ENCODE results near the gene ITIH2. TPM values are rescaled to one million over a fixed set of nuclear protein-coding genes. Genes with fewer than 3 reads are reported as not detected.
"Not testable (repeated sequence)": the region's sequence is repeated elsewhere in the genome, so short reads cannot be mapped to it uniquely, and the experiment has no call there.

ITIH2 gene
- total RNA-seq, 1 donor, result not detected

DNA sequence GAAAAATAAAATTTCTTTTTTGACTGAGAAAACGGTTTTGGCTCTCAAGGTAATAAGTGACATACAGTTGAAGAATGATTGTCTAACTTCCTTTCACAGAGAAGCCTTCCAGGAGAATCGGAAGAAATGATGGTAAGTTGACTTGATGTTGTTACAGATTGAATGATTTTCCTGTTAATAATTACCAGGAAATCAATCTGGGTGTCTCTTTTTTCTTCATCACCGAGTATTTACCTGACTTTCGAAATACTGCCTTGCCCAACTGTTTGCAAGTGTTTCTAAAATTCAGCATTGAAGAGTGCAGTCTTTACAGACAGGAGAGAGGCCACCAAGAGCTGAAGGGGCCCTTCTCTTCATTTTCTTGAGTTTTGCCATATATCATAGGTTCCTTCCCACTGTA, 4.0 kb downstream of the ITIH2 start:
- TF ChIP-seq, protein P1, sequence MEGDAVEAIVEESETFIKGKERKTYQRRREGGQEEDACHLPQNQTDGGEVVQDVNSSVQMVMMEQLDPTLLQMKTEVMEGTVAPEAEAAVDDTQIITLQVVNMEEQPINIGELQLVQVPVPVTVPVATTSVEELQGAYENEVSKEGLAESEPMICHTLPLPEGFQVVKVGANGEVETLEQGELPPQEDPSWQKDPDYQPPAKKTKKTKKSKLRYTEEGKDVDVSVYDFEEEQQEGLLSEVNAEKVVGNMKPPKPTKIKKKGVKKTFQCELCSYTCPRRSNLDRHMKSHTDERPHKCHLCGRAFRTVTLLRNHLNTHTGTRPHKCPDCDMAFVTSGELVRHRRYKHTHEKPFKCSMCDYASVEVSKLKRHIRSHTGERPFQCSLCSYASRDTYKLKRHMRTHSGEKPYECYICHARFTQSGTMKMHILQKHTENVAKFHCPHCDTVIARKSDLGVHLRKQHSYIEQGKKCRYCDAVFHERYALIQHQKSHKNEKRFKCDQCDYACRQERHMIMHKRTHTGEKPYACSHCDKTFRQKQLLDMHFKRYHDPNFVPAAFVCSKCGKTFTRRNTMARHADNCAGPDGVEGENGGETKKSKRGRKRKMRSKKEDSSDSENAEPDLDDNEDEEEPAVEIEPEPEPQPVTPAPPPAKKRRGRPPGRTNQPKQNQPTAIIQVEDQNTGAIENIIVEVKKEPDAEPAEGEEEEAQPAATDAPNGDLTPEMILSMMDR (IDR thresholded peaks at IDR 0.05; ENCODE audit: extremely low read depth, low read depth, low read length), result no peak

DNA sequence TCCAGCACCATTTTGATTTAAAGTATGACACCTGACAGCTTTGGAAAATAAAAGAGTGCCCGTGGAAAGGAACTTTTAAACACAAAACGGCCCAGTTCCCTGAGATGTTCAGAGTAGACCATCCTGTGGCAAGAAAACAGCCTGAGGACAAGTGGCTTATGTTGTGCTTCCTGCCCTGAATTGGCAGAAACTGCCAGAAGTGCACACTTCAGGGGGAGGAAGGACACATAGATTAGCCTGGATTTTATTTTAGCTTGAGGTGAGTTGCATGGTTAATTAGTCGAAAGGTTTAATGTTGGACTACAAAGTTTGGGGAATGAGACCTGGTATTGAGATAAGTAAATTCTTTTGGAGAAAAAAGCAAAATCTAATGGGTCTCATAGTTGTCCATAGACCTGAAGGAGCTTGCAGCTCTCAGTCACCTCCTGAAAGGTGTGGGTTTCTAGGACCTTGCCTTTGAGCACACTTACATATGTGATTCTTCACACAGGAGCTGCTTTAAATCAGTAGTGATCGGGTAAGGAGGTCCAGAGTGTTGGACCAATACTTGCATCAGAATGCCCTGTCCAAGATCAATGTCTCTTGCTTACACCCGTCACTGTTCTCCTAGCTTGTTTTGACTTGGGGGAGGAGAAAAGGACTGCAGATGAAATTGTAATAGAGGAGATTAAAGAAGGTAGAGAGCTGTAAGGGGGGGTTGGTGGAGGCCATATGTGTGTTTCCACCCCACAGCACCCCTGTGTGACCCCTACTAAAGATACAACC, 4.9 kb downstream of the ITIH2 start:
- H3K4me3 ChIP-seq (ENCODE audit: insufficient read depth, low read length), result no peak overlapping the region
- TF ChIP-seq, protein P1 (IDR thresholded peaks at IDR 0.05; ENCODE audit: extremely low read depth, low read depth, low read length), result no peak

More for the DNA sequence above, 4.0 kb downstream of the ITIH2 start:
- no peaks in the 10 kb centered on the region for H3K9me3 ChIP-seq (ENCODE audit: low read depth, low read length)
- H2AFZ ChIP-seq (ENCODE audit: low read length), result no peak overlapping the region
- no peaks in the 10 kb centered on the region for H3K4me1 ChIP-seq (ENCODE audit: insufficient read depth, low read length)
- no peak overlapping the region for H3K4me3 ChIP-seq (ENCODE audit: insufficient read depth, low read length)
- H3K4me2 ChIP-seq (ENCODE audit: insufficient read depth, low read length), result no peak overlapping the region
- no peaks in the 10 kb centered on the region for H3K79me2 ChIP-seq (ENCODE audit: insufficient read depth, low read length)
- H4K20me1 ChIP-seq (ENCODE audit: insufficient read depth, low read length), result no peaks in the 10 kb centered on the region
- H3K27ac ChIP-seq (ENCODE audit: low read depth, low read length), result no peak overlapping the region
- no peak for DNase-seq (ENCODE audit: insufficient read length, low spot score, missing footprints)
- no peaks in the 10 kb centered on the region for H3K27me3 ChIP-seq (ENCODE audit: insufficient read depth, low read length)
- H3K36me3 ChIP-seq (ENCODE audit: insufficient read depth, low read length), result no peaks in the 10 kb centered on the region

GRCh38 chr10:7708832-7709231, 5.7 kb downstream of the ITIH2 start:
- no peaks in the 10 kb centered on the region for H4K20me1 ChIP-seq (ENCODE audit: insufficient read depth, low read length)
- no peak for DNase-seq (ENCODE audit: insufficient read length, low spot score, missing footprints)

More for the DNA sequence above, 4.9 kb downstream of the ITIH2 start:
- Histone ChIP-seq H3K27me3 (ENCODE audit: insufficient read depth, low read length) (no peaks in the 10 kb centered on the region), H3K79me2 (ENCODE audit: insufficient read depth, low read length) (no peaks in the 10 kb centered on the region), H3K36me3 (ENCODE audit: insufficient read depth, low read length) (no peaks in the 10 kb centered on the region), H3K9me3 (ENCODE audit: low read depth, low read length) (no peaks in the 10 kb centered on the region), H3K4me1 (ENCODE audit: insufficient read depth, low read length) (no peaks in the 10 kb centered on the region), H3K27ac (ENCODE audit: low read depth, low read length) (no peak overlapping the region), H4K20me1 (ENCODE audit: insufficient read depth, low read length) (no peaks in the 10 kb centered on the region), H3K4me2 (ENCODE audit: insufficient read depth, low read length) (no peak overlapping the region), H2AFZ (ENCODE audit: low read length) (no peak overlapping the region)
- no peak for DNase-seq (ENCODE audit: insufficient read length, low spot score, missing footprints)

GRCh38 chr10:7710446-7710845, 7.3 kb downstream of the ITIH2 start:
- H3K36me3 ChIP-seq (ENCODE audit: insufficient read depth, low read length), result no peaks in the 10 kb centered on the region
- H3K9me3 ChIP-seq (ENCODE audit: low read depth, low read length), result no peaks in the 10 kb centered on the region

More at GRCh38 chr10:7708832-7709231, 5.7 kb downstream of the ITIH2 start:
- Histone ChIP-seq H3K79me2 (ENCODE audit: insufficient read depth, low read length) (no peaks in the 10 kb centered on the region), H3K4me1 (ENCODE audit: insufficient read depth, low read length) (no peaks in the 10 kb centered on the region), H2AFZ (ENCODE audit: low read length) (no peak overlapping the region), H3K4me3 (ENCODE audit: insufficient read depth, low read length) (no peak overlapping the region), H3K27me3 (ENCODE audit: insufficient read depth, low read length) (no peaks in the 10 kb centered on the region), H3K4me2 (ENCODE audit: insufficient read depth, low read length) (no peak overlapping the region), H3K36me3 (ENCODE audit: insufficient read depth, low read length) (no peaks in the 10 kb centered on the region), H3K9me3 (ENCODE audit: low read depth, low read length) (no peaks in the 10 kb centered on the region), H3K27ac (ENCODE audit: low read depth, low read length) (no peak overlapping the region)
- TF ChIP-seq, protein P1 (IDR thresholded peaks at IDR 0.05; ENCODE audit: extremely low read depth, low read depth, low read length), result no peak

GRCh38 chr10:7711075-7711474, 8.0 kb downstream of the ITIH2 start:
- DNase-seq (ENCODE audit: insufficient read length, low spot score, missing footprints); H3K27me3 ChIP-seq (ENCODE audit: insufficient read depth, low read length); H3K36me3 ChIP-seq (ENCODE audit: insufficient read depth, low read length); H4K20me1 ChIP-seq (ENCODE audit: insufficient read depth, low read length); H3K9me3 ChIP-seq (ENCODE audit: low read depth, low read length); H3K79me2 ChIP-seq (ENCODE audit: insufficient read depth, low read length); H3K4me2 ChIP-seq (ENCODE audit: insufficient read depth, low read length); H3K4me1 ChIP-seq (ENCODE audit: insufficient read depth, low read length); H2AFZ ChIP-seq (ENCODE audit: low read length); H3K27ac ChIP-seq (ENCODE audit: low read depth, low read length); H3K4me3 ChIP-seq (ENCODE audit: insufficient read depth, low read length): not testable (repeated sequence)

More at GRCh38 chr10:7710446-7710845, 7.3 kb downstream of the ITIH2 start:
- no peak overlapping the region for H3K27ac ChIP-seq (ENCODE audit: low read depth, low read length)
- H3K4me2 ChIP-seq (ENCODE audit: insufficient read depth, low read length), result no peak overlapping the region
- no peaks in the 10 kb centered on the region for H3K27me3 ChIP-seq (ENCODE audit: insufficient read depth, low read length)
- no peaks in the 10 kb centered on the region for H3K4me1 ChIP-seq (ENCODE audit: insufficient read depth, low read length)
- no peaks in the 10 kb centered on the region for H4K20me1 ChIP-seq (ENCODE audit: insufficient read depth, low read length)
- H3K4me3 ChIP-seq (ENCODE audit: insufficient read depth, low read length), result no peak overlapping the region
- TF ChIP-seq, protein P1 (IDR thresholded peaks at IDR 0.05; ENCODE audit: extremely low read depth, low read depth, low read length), result no peak
- DNase-seq (ENCODE audit: insufficient read length, low spot score, missing footprints), result no peak
- H3K79me2 ChIP-seq (ENCODE audit: insufficient read depth, low read length), result no peaks in the 10 kb centered on the region
- no peak overlapping the region for H2AFZ ChIP-seq (ENCODE audit: low read length)

Measured in osteoblast (primary cell).